Ovary (tissue), 3 donors: Measurements from ENCODE around the gene SELENOF.

Source experiments
- CTCF ChIP-seq, 3 donors: fragments of 450-650 bp in 2 of 3; fragments of 200-600 bp in 1 of 3; IDR thresholded peaks; one replicate each; pipeline versions ENCODE4 v1.5.1 to v1.8.0; 2016 to 2022; ENCODE audit warnings: antibody characterized with exemption in 3 of 3, mild to moderate bottlenecking in 1 of 3
- EP300 ChIP-seq: sonication (generic); formaldehyde crosslinking; IDR thresholded peaks from one replicate; pipeline ENCODE4 v1.6.1; 2017; ENCODE audit warnings: antibody characterized with exemption
- POLR2A ChIP-seq: fragments of 450-650 bp; IDR thresholded peaks from one replicate; pipeline ENCODE4 v1.6.1; 2017; ENCODE audit warnings: antibody characterized with exemption, mild to moderate bottlenecking, moderate library complexity
- donor health status: DM: no; HTN: no; CAD: no.

DNA sequence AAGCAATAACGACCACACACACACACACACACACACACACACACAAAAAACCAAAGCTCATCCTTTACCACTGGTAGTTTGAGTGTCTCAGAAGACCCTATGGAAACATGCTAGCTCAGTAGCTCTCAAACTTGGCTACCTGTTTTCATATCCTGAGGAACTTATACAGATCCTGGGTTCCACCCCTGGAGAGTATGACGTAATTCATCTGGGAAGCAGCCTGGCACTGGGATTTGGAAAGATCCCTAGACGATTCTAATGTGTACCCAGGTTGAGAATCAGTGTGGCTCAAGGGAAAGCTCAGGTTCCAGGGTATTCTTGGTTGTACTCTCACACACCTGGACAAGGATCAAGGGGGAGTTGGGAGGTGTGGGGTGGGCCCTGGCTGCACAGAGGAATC is 85.9 kb downstream of the SELENOF start:
- TF ChIP-seq EP300, result no peak
- TF ChIP-seq CTCF (IDR thresholded peaks at IDR 0.05), result no peak
- TF ChIP-seq POLR2A, result no peak
